Measurements from ENCODE around the gene TXNDC12. TPM values are rescaled to one million over a fixed set of nuclear protein-coding genes. Genes with fewer than 3 reads are reported as not detected.
A peak's percentile ranks its signal among the peaks of the same experiment; 100 is the strongest.

Gene TXNDC12
- total and polyA plus RNA-seq, 9 of the 15 experiments (the other 6 are each of a cell fraction or from before 2014, with no cell fraction given): 17.0 to 60.8 (median 37.8) TPM

- TF ChIP-seq ZBTB49 (CRISPR knock-in tag; IDR thresholded peaks at IDR 0.05; ENCODE audit: borderline replicate concordance) (no peak), ZNF511 (CRISPR knock-in tag; IDR thresholded peaks at IDR 0.05) (peak; percentile 84), CCNT2 (IDR thresholded peaks at IDR 0.05; ENCODE audit: borderline replicate concordance, extremely low read depth, insufficient read length, low read depth, low read length) (peak; percentile 69), HDGF (IDR thresholded peaks at IDR 0.05) (no peak), HINFP (tag; conservative IDR thresholded peaks at IDR 0.05; ENCODE audit: low read depth) (no peak), MECOM (CRISPR knock-in tag; IDR thresholded peaks at IDR 0.05) (no peak), BRF1 (IDR thresholded peaks at IDR 0.05; ENCODE audit: borderline replicate concordance, extremely low read depth, insufficient read length) (no peak), MTA1 (IDR thresholded peaks at IDR 0.05; ENCODE audit: borderline replicate concordance) (no peak), ZNF263 (CRISPR knock-in tag; IDR thresholded peaks at IDR 0.05; ENCODE audit: borderline replicate concordance) (peak; percentile 58; the same call in 1 of the 2 replicates), ZNF316 (IDR thresholded peaks at IDR 0.05) (0 out of 2 replicates have a peak, but pooled peaks have one; percentile 23), SRSF7 (optimal IDR thresholded peaks at IDR 0.05; ENCODE audit: low read depth, low read length) (no peak), FOXP1 (CRISPR knock-in tag; IDR thresholded peaks at IDR 0.05) (peak; percentile 80), ZNF133 (CRISPR knock-in tag; IDR thresholded peaks at IDR 0.05) (no peak), ZKSCAN1 (IDR thresholded peaks at IDR 0.05; ENCODE audit: low read depth, low read length) (0 out of 2 replicates have a peak, but pooled peaks have one; percentile 45), POLR2B (IDR thresholded peaks at IDR 0.05; ENCODE audit: low read depth, partially characterized antibody) (peak; percentile 93), SETDB1 (IDR thresholded peaks at IDR 0.05; ENCODE audit: low read length) (no peak)
- TF ChIP-seq, protein P1, sequence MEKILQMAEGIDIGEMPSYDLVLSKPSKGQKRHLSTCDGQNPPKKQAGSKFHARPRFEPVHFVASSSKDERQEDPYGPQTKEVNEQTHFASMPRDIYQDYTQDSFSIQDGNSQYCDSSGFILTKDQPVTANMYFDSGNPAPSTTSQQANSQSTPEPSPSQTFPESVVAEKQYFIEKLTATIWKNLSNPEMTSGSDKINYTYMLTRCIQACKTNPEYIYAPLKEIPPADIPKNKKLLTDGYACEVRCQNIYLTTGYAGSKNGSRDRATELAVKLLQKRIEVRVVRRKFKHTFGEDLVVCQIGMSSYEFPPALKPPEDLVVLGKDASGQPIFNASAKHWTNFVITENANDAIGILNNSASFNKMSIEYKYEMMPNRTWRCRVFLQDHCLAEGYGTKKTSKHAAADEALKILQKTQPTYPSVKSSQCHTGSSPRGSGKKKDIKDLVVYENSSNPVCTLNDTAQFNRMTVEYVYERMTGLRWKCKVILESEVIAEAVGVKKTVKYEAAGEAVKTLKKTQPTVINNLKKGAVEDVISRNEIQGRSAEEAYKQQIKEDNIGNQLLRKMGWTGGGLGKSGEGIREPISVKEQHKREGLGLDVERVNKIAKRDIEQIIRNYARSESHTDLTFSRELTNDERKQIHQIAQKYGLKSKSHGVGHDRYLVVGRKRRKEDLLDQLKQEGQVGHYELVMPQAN (IDR thresholded peaks at IDR 0.05; ENCODE audit: borderline replicate concordance): peak; percentile 98
These were observed 21.6 kb downstream of the TXNDC12 start, which contains the start of gene KTI12 (continued) for GRCh38 chr1:52033190-52034049.
